Activated CD4-positive, alpha-beta T cell treated with anti-CD3 and anti-CD28 coated beads, Interleukin-2, Interleukin-6, amounts not matched to agents 100 ng/mL and 50 ng/mL, durations not matched to agents 16 hours and 8 hours (primary cell): ENCODE measurements around the gene NIT2.
"Not testable (repeated sequence)": the region's sequence is repeated elsewhere in the genome, so short reads cannot be mapped to it uniquely, and the experiment has no call there.

Experiments used
- DNase-seq: peaks from one replicate; pipeline ENCODE4 v3.0.0-alpha.2; 2020

NIT2 gene

GRCh38 chr3:100339786-100340185, 5.2 kb downstream of the NIT2 start:
- no peak for DNase-seq

- no peak for DNase-seq
These were observed 6.0 kb downstream of the NIT2 start for GRCh38 chr3:100340527-100340926.

- DNase-seq, result no peak
These were observed 14.2 kb downstream of the NIT2 start for GRCh38 chr3:100348727-100349126.

GRCh38 chr3:100351770-100352169, 17.2 kb downstream of the NIT2 start:
- DNase-seq, result not testable (repeated sequence)

GRCh38 chr3:100352296-100353231, 18.0 kb downstream of the NIT2 start:
- DNase-seq, result no peak

GRCh38 chr3:100354850-100355249, 20.3 kb downstream of the NIT2 start:
- DNase-seq, result no peak

- no peak for DNase-seq
These were observed 23.9 kb downstream of the NIT2 start for GRCh38 chr3:100358413-100358812.

GRCh38 chr3:100359035-100359434, 24.5 kb downstream of the NIT2 start:
- no peak for DNase-seq

GRCh38 chr3:100360757-100361496, 26.4 kb downstream of the NIT2 start:
- no peak for DNase-seq

- DNase-seq, result no peak
These were observed 27.3 kb downstream of the NIT2 start for GRCh38 chr3:100361897-100362296.

GRCh38 chr3:100364421-100364820, 29.9 kb downstream of the NIT2 start:
- no peak for DNase-seq

GRCh38 chr3:100366424-100366823, 31.9 kb downstream of the NIT2 start:
- no peak for DNase-seq

GRCh38 chr3:100368441-100368840, 33.9 kb downstream of the NIT2 start:
- no peak for DNase-seq

GRCh38 chr3:100370756-100371155, 36.2 kb downstream of the NIT2 start:
- no peak for DNase-seq

GRCh38 chr3:100374521-100374920, 40.0 kb downstream of the NIT2 start:
- no peak for DNase-seq

- no peak for DNase-seq
These were observed 41.7 kb downstream of the NIT2 start for GRCh38 chr3:100376301-100376700.

- no peak for DNase-seq
These were observed 50.4 kb downstream of the NIT2 start for GRCh38 chr3:100384733-100385525.

- no peak for DNase-seq
These were observed 52.0 kb downstream of the NIT2 start for GRCh38 chr3:100386437-100387074.

- DNase-seq, result no peak
These were observed 54.5 kb downstream of the NIT2 start for GRCh38 chr3:100389025-100389424.

GRCh38 chr3:100395679-100396431, 61.3 kb downstream of the NIT2 start:
- DNase-seq, result peak; percentile 43

GRCh38 chr3:100396967-100397366, 62.4 kb downstream of the NIT2 start:
- no peak for DNase-seq
